Measurements from ENCODE around the gene DIPK1B.

- TF ChIP-seq CTCF (conservative IDR thresholded peaks at IDR 0.05; ENCODE audit: low read depth, low read length): peak; percentile 63
- TF ChIP-seq EZH2phosphoT487 (IDR thresholded peaks at IDR 0.05; ENCODE audit: borderline replicate concordance, low read length): peak; percentile 46; the same call in 1 of the 2 replicates
Observed at GRCh38 chr9:136728080-136728547, 15.7 kb downstream of the DIPK1B start.
